GM19438 (cell line): ENCODE measurements around the gene SCN4A.

Experiments used
- ATAC-seq: cut with Tn5 transposase; IDR thresholded peaks from one replicate; pipeline ENCODE4 v1.9.1; 2021; ENCODE audit warnings: low read depth; ENCODE audit not compliant: unreplicated experiment

Gene SCN4A

GRCh38 chr17:63960430-63960829, 12.3 kb downstream of the SCN4A start:
- ATAC-seq = no peak

- no peak for ATAC-seq
These were observed 12.7 kb downstream of the SCN4A start for GRCh38 chr17:63960006-63960405.

- no peak for ATAC-seq
These were observed 16.3 kb downstream of the SCN4A start for GRCh38 chr17:63956296-63956920.

- no peak for ATAC-seq
These were observed 16.9 kb downstream of the SCN4A start for GRCh38 chr17:63955791-63956190.

GRCh38 chr17:63955232-63955631, 17.5 kb downstream of the SCN4A start:
- ATAC-seq = no peak

GRCh38 chr17:63954402-63955063, 18.2 kb downstream of the SCN4A start:
- ATAC-seq = no peak

- no peak for ATAC-seq
These were observed 21.5 kb downstream of the SCN4A start for GRCh38 chr17:63950940-63951907.

GRCh38 chr17:63949576-63950250, 23.0 kb downstream of the SCN4A start:
- ATAC-seq = no peak

- no peak for ATAC-seq
These were observed 24.2 kb downstream of the SCN4A start for GRCh38 chr17:63948521-63948920.

- no peak for ATAC-seq
These were observed 24.9 kb downstream of the SCN4A start for GRCh38 chr17:63947711-63948330.

- no peak for ATAC-seq
These were observed 26.0 kb downstream of the SCN4A start for GRCh38 chr17:63946440-63947363.

GRCh38 chr17:63945784-63946439, 26.8 kb downstream of the SCN4A start:
- ATAC-seq = no peak

GRCh38 chr17:63944736-63945499, 27.8 kb downstream of the SCN4A start:
- no peak for ATAC-seq

- no peak for ATAC-seq
These were observed 29.0 kb downstream of the SCN4A start for GRCh38 chr17:63943745-63944144.

GRCh38 chr17:63942309-63942985, 30.3 kb downstream of the SCN4A start:
- no peak for ATAC-seq

- ATAC-seq = no peak
These were observed 31.0 kb downstream of the SCN4A start for GRCh38 chr17:63941751-63942150.

GRCh38 chr17:63941162-63941561, 31.6 kb downstream of the SCN4A start:
- ATAC-seq = no peak
